HG03432 (cell line): Measurements from ENCODE around the gene ZNF609.

Source experiments
- ATAC-seq: cut with Tn5 transposase; IDR thresholded peaks from one replicate; pipeline ENCODE4 v1.9.1; 2021; ENCODE audit warnings: mild to moderate bottlenecking, moderate library complexity; ENCODE audit not compliant: unreplicated experiment

Gene ZNF609

GRCh38 chr15:64716452-64716851 is 256.1 kb downstream of the ZNF609 start:
- no peak for ATAC-seq

GRCh38 chr15:64717130-64717529 is 256.8 kb downstream of the ZNF609 start:
- no peak for ATAC-seq

GRCh38 chr15:64717735-64718495 is 257.5 kb downstream of the ZNF609 start:
- no peak for ATAC-seq

- ATAC-seq, result no peak
Observed at GRCh38 chr15:64720188-64720587, 259.8 kb downstream of the ZNF609 start.

- ATAC-seq, result no peak
Observed at GRCh38 chr15:64730151-64730550, 269.8 kb downstream of the ZNF609 start.

- ATAC-seq, result no peak
Observed at GRCh38 chr15:64731012-64731804, 270.8 kb downstream of the ZNF609 start.

GRCh38 chr15:64731805-64732151 is 271.4 kb downstream of the ZNF609 start:
- ATAC-seq, result no peak

- no peak for ATAC-seq
Observed at GRCh38 chr15:64732156-64732860, 271.9 kb downstream of the ZNF609 start.
